Mucosa of rectum (tissue), 2 donors: ENCODE measurements around the gene ZNF653.
"Not testable (repeated sequence)": the region's sequence is repeated elsewhere in the genome, so short reads cannot be mapped to it uniquely, and the experiment has no call there.

Source experiments
- H3K27ac ChIP-seq, 2 donors: one replicate each; pipeline ENCODE4 v1.7.0; 2013; ENCODE audit warnings: inconsistent platforms in 2 of 2, low read depth in 2 of 2, low read length in 2 of 2
- H3K27me3 ChIP-seq, 2 donors: one replicate each; pipeline ENCODE4 v1.7.0; 2013; ENCODE audit warnings: low read length in 2 of 2; ENCODE audit not compliant: control insufficient read depth in 2 of 2, insufficient read depth in 2 of 2
- H3K36me3 ChIP-seq, 2 donors: one replicate each; pipeline ENCODE4 v1.7.0; 2013; ENCODE audit warnings: low read length in 2 of 2; ENCODE audit not compliant: control insufficient read depth in 2 of 2, insufficient read depth in 2 of 2
- H3K4me1 ChIP-seq, 2 donors: one replicate each; pipeline ENCODE4 v1.7.0; 2013; ENCODE audit warnings: low read length in 2 of 2, mild to moderate bottlenecking in 1 of 2; ENCODE audit not compliant: control insufficient read depth in 2 of 2, insufficient read depth in 2 of 2
- H3K4me3 ChIP-seq, 2 donors: one replicate each; pipeline ENCODE4 v1.7.0; 2013; ENCODE audit warnings: low read length in 2 of 2
- H3K9ac ChIP-seq, 2 donors: one replicate each; pipeline ENCODE4 v1.7.0; 2013; ENCODE audit warnings: low read length in 2 of 2, low read depth in 1 of 2, mild to moderate bottlenecking in 1 of 2
- H3K9me3 ChIP-seq, 2 donors: one replicate each; pipeline ENCODE4 v1.7.0; 2013; ENCODE audit warnings: low read length in 2 of 2; ENCODE audit not compliant: control insufficient read depth in 2 of 2
- donor health status: healthy.
- donor health status: Normal muscosa, but diverticular disease.

The ZNF653 gene

GRCh38 chr19:11468266-11468845, 37.3 kb downstream of the ZNF653 start:
- not testable (repeated sequence) for H3K4me3 ChIP-seq, H3K36me3 ChIP-seq, H3K9ac ChIP-seq, H3K4me1 ChIP-seq, H3K27me3 ChIP-seq, H3K27ac ChIP-seq, H3K9me3 ChIP-seq

- H3K27ac ChIP-seq: no peak overlapping the region
- no peak overlapping the region for H3K4me3 ChIP-seq
- no peaks in the 10 kb centered on the region for H3K4me1 ChIP-seq
- H3K9me3 ChIP-seq: no peaks in the 10 kb centered on the region
- no peaks in the 10 kb centered on the region for H3K36me3 ChIP-seq
- H3K9ac ChIP-seq: no peak overlapping the region
- H3K27me3 ChIP-seq: peaks cover 2 to 4% of the 10 kb centered on the region in 2 donors
Observed at GRCh38 chr19:11465600-11465999, 40.0 kb downstream of the ZNF653 start.

- Histone ChIP-seq H3K27me3 (peaks cover 2 to 4% of the 10 kb centered on the region in 2 donors), H3K9me3 (no peaks in the 10 kb centered on the region), H3K4me1 (no peaks in the 10 kb centered on the region), H3K36me3 (no peaks in the 10 kb centered on the region), H3K9ac (no peak overlapping the region), H3K27ac (no peak overlapping the region), H3K4me3 (no peak overlapping the region)
Observed at GRCh38 chr19:11464333-11465265, 41.0 kb downstream of the ZNF653 start.

- Histone ChIP-seq H3K4me3 (no peak overlapping the region), H3K9ac (no peak overlapping the region), H3K9me3 (no peaks in the 10 kb centered on the region), H3K4me1 (no peaks in the 10 kb centered on the region), H3K36me3 (no peaks in the 10 kb centered on the region), H3K27ac (no peak overlapping the region), H3K27me3 (peaks cover 2 to 4% of the 10 kb centered on the region in 2 donors)
Observed at GRCh38 chr19:11463391-11463790, 42.2 kb downstream of the ZNF653 start.

- Histone ChIP-seq H3K4me1 (no peaks in the 10 kb centered on the region), H3K9me3 (no peaks in the 10 kb centered on the region), H3K27ac (no peak overlapping the region), H3K4me3 (no peak overlapping the region), H3K36me3 (no peaks in the 10 kb centered on the region), H3K27me3 (peaks cover 2 to 4% of the 10 kb centered on the region in 2 donors), H3K9ac (no peak overlapping the region)
Observed at GRCh38 chr19:11461453-11461852, 44.2 kb downstream of the ZNF653 start.

GRCh38 chr19:11460207-11460606, 45.4 kb downstream of the ZNF653 start:
- Histone ChIP-seq H3K9me3 (no peaks in the 10 kb centered on the region), H3K27me3 (peaks cover 2 to 4% of the 10 kb centered on the region in 2 donors), H3K27ac (no peak overlapping the region), H3K4me1 (no peaks in the 10 kb centered on the region), H3K9ac (no peak overlapping the region), H3K4me3 (no peak overlapping the region), H3K36me3 (no peaks in the 10 kb centered on the region)

GRCh38 chr19:11458912-11459311, 46.7 kb downstream of the ZNF653 start:
- not testable (repeated sequence) for H3K4me3 ChIP-seq, H3K9me3 ChIP-seq, H3K27ac ChIP-seq, H3K36me3 ChIP-seq, H3K4me1 ChIP-seq, H3K27me3 ChIP-seq, H3K9ac ChIP-seq

GRCh38 chr19:11458236-11458900, 47.3 kb downstream of the ZNF653 start:
- no peak overlapping the region for H3K27ac ChIP-seq
- peaks cover 0 to 1% of the 10 kb centered on the region in 2 donors for H3K27me3 ChIP-seq
- H3K4me3 ChIP-seq: no peak overlapping the region
- no peaks in the 10 kb centered on the region for H3K36me3 ChIP-seq
- no peaks in the 10 kb centered on the region for H3K4me1 ChIP-seq
- no peaks in the 10 kb centered on the region for H3K9me3 ChIP-seq
- no peak overlapping the region for H3K9ac ChIP-seq

GRCh38 chr19:11457831-11458230, 47.8 kb downstream of the ZNF653 start:
- Histone ChIP-seq H3K27me3 (no peaks in the 10 kb centered on the region), H3K36me3 (no peaks in the 10 kb centered on the region), H3K4me1 (no peaks in the 10 kb centered on the region), H3K4me3 (no peak overlapping the region), H3K9me3 (no peaks in the 10 kb centered on the region), H3K27ac (no peak overlapping the region), H3K9ac (no peak overlapping the region)

GRCh38 chr19:11457115-11457514, 48.5 kb downstream of the ZNF653 start:
- no peaks in the 10 kb centered on the region for H3K27me3 ChIP-seq
- H3K9ac ChIP-seq: no peak overlapping the region
- no peaks in the 10 kb centered on the region for H3K36me3 ChIP-seq
- no peak overlapping the region for H3K4me3 ChIP-seq
- H3K9me3 ChIP-seq: no peaks in the 10 kb centered on the region
- no peaks in the 10 kb centered on the region for H3K4me1 ChIP-seq
- no peak overlapping the region for H3K27ac ChIP-seq
